GM19035 (cell line): ENCODE data around the gene SALL3.
"Not testable (repeated sequence)": the region's sequence is repeated elsewhere in the genome, so short reads cannot be mapped to it uniquely, and the experiment has no call there.

Experiments
- ATAC-seq: cut with Tn5 transposase; IDR thresholded peaks from one replicate; pipeline ENCODE4 v1.9.1; 2021; ENCODE audit not compliant: unreplicated experiment

The SALL3 gene

DNA sequence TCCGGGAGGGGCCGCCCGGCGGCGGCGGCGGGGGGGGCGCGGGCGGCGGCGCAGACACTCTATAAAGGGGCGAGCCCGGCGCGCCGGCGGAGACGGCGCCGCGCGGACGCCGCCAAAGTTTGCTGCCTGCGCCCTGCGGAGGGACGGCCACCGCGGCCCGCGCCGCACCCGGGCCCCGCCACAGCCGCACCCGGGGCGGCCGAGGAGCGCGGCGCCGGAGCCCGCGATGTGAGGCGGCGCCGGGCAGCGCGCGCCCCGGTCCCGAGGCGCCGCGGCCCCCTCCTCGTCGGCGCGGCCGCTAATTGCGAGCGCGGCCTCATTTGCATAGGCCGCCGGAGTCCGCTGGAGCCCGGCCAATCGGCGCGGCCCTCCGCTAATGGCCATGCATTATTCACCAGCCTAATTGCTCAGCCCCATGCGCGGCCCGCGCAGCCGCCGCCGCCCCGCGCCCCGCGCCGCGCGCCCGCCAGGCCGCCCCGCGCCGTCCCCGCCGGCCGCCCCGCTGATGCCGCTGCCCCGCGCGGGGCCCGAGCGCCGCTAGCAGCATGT is at the start of gene SALL3:
Gene SALL3 (plus strand): TSS at position 89 of the 549 bp plus-strand sequence. CDS start 457 bp downstream, at position 546.
- no peak for ATAC-seq

DNA sequence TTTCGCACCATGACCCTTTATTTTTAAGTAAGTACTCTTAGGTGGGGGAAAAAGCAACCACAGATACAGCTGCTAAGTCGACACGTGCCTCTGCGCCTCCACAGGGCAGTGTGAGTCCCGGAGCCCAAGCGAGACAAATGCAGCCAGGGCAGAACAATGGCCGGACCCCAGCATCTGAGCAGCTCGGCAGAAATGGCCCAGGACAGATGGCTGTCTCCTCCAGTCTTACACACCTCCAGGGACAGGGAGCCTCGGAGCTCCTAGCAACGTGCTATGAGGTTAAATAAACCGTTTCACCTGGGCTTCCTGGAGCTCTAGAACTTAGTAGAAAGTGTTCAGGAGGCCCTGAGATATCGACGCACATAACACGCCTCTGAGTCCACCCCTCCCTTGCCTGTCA is 47.3 kb upstream of the SALL3 start:
- ATAC-seq, result no peak

DNA sequence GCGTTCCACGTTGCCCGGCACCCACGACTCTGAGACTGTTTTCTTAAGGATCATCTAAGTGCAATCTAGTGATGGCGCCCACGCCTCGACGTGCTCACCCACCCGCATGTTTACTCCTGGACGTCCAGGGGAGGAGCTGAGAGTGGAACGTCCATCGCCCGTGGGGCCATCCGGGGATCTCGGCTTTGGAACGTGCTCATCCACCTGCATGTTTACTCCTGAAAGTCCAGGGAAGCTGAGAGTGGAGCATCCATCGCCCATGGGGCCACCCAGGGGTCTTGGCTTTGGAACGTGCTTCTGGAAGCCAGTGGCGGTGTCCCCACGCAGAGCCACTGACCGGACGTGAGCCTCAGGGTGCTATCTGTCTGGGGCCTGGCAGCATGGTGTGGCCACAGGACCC is 45.6 kb upstream of the SALL3 start:
- ATAC-seq, result no peak

DNA sequence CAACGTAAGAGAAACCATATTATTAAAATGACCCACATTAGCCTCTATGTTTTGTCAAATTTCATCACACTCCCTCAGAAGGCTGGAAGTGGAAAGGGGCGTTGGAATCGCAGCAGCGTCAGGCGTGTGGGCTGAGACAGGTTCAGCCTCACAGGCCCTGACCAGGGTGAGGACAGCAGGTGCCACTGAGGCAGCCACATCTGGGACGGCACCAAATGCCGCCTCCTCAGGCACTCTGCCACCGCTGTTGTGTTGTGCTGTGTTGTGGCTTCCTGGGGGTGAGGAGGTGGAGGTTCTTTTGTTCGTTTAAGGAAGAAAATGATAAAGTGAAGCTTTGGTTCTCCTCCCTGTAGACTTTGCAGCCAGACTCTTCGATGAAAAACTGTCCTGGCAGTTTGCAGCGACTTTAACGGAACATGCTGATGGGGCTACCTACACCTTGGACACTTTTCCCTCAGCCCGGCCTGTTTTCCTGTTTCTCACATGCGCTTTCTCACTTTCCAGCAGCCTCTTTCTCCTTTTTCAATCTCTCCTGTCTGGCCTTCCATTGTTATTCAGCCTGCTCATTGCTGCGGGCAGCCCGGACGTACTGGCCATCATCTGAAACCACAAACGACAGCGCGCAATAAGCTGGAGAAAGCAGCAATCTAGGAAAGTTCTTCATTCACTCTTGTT is 44.9 kb upstream of the SALL3 start:
- ATAC-seq, result no peak

DNA sequence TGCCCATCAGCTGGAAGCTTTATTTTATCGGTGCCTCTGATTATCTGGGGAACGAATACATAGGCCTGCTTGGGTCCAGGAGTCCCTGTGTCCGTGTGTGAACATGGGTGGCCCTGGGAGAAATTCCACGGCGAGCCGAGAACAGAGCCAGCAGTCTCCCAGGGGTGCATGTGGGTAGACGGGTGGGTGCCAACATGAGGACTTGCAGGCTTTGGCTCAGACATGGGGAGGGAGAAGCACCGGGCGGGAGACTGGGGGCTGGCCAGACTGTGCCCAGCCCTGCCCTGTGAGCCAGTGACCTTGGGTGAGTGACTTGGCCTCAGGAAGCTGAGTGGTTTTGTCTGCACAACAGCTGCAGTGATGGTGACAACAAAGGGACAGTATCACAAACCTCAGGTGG is 44.2 kb upstream of the SALL3 start:
- no peak for ATAC-seq

DNA sequence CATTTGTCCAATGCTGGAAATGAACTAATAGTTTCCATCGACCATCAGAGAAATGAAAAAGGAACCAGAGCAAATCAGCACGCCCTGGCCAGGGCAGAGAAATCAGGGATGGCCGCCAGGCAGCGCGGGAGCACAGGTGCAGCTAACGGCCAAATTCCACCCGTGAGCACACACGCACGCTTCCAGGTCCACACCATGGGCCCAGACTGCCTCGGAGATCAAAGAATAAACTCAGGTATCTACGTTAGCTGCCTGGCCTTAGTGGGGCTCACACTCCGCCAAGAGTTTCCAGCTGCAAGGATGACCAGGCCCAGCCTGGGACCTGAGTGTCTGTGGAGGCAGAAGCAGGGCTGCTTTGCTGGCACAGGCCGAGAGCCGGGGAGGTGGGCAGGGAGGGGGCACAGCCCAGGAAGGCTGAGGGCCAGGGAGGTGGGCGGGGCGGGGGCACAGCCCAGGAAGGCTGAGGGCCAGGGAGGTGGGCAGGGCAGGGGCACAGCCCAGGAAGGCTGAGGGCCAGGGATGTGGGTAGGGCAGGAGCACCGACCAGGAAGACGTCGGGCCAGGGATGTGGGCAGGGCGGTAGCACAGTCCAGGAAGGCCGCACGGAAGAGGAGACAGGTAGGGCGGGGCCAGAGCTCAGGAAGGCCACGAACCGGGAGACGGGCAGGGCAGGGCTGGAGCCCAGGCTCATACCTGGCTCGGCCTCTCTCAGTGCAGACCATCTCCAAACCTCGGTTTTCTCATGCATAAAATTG is 43.2 kb upstream of the SALL3 start:
- ATAC-seq, result no peak

DNA sequence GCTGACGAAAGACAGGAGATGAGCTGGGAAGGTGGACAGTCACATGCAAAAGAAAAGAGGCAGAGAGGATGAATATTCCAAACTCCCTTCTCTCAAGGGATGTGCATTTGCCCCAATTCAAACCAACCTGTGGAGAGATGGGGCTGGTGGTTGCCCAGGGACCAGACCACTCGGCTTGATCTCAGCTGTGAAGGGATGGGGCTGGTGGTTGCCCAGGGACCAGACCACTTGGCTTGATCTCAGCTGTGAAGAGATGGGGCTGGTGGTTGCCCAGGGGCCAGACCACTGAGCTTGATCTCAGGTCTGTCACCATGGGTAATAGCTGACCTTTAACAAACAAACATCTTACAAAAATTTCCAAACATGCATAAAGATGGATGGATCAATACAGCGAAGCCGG is 42.5 kb upstream of the SALL3 start:
- ATAC-seq, result no peak

DNA sequence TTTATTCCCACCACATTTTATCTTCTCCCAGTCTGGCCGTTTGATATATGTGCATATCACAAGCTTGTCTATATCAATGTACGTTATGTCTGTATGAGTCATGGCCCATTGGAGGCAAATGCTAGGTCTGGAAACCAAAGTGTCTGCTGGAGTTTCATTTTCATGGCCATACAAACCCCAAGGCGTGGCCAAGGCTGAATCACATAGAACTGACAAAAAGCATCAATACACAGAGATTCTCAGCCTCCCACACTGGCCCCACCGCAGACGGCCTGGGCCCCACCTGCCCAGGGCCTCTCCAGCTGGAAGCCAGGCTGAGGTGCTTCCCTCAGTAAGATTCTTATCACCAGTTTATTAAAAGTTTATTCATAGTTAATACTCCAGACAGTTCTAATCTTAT is 40.5 kb upstream of the SALL3 start:
- ATAC-seq, result no peak

DNA sequence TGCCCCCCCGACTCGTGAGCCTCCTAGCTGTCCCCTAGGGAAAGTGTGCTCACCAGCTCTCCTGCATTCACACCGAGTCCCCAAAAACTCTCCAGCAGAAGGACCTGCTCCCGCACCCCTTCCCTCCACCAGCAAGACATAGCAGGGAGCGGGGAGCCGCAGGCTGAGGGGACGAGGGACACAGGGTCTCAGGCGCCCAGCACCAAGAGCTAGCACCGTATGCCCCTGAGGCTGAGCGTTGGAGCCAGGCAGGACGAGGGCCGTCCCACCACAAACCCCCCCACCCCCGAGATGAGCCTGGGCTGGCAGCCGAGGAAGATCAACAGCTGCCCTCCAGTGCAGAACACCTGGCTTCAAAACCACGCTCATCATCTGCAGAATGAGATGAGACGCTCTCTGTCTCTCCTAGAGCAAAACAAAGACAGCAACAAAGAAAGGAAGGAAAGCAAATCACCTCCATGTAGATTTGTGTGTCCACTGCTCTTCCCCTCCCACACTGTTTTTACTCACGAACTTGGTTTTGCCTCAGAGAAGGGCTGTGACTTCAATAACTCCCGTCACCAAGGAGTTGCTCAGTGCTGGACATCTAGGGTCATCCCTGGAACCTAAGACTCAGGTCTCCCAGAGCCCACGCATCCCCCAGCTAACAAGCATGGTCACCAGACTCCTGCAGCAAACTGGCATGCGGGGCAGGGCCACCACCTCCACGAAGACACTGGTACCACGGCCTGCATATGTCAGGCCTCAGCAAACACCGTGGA is 39.7 kb upstream of the SALL3 start:
- ATAC-seq, result no peak

DNA sequence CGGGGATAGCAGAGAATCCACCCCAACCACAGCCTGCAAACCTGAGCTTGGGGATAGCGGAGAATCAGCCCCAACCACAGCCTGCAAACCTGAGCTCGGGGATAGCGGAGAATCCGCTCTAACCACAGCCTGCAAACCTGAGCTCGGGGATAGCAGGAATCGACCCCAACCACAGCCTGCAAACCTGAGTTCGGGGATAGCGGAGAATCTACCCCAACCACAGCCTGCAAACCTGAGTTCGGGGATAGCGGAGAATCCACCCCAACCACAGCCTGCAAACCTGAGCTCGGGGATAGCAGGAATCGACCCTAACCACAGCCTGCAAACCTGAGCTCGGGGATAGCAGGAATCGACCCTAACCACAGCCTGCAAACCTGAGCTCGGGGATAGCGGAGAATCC is 37.4 kb upstream of the SALL3 start:
- ATAC-seq, result not testable (repeated sequence)

DNA sequence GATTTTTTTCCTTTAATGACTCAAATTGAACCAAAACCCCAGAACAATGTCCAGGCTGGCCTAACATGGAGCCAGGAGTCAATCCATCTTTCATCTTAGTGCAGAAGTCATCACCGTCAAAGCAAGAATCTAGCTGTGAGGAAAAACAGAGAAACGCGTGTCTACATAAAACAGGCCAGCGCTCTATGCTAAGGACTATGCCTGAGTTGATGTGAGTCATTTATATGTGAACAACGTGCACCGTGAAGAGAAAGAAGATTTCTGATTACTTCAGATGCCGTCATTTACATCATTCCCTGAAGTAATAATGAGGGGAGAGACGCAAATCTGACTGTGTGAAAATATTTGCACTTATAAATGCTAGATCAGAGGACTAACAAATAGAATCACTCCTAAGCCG is 34.0 kb upstream of the SALL3 start:
- no peak for ATAC-seq

DNA sequence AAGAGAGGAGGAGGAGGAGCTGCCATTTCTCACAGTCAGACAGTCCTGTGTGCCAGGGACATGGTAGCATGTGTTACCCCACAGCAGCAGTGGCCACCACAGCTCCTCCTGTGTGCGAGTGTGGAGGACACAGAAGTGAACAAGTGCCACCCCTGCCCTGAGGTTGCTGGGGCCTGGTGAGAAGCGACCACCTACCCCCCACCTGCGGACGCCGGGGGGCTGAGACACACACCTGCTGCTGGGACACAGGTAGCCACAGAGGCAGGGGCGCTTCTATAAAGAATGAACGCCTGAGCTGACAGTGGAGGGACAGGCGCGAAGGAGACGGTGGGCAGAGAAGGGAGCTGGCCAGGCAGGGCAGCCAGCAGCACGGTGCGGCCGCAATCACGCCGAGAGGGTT is 32.3 kb upstream of the SALL3 start:
- no peak for ATAC-seq

DNA sequence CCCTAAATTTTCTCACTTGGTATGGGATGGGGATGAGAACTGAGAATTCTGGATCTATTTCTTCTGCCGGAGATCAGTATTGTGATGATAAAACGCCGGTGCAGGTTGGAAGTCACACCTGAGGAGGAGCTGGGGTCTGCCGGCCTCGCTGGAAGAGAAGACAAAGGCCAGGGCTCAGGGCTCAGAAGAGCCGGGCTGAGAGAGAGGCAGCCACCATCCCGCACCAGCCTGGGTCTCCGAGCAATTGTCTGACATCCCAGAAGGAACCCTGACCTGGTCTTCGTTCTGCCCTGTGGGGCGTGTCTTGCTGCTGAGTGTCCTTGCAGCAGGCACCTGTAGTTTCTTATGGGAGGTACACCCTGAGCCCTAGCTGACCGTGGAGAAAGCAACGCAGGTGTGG is 31.4 kb upstream of the SALL3 start:
- ATAC-seq, result no peak

DNA sequence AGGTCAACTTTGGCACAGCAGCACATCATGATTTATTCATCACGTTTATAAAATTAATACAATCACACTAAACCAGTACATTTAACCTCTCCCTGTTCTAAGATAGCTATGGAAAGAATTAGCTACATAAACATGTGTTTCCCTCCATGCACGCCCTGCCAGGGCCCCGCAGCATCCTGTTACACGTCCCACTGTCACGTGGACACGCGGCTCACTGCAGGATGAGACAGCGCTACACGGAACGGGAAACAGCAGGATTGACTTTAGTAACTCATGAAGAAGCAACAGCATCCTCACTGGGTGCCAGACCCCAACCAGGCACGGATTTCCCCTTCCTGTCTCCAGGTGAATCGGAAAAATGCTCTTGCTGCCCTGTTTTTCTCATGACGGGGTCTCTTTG is 30.9 kb upstream of the SALL3 start:
- no peak for ATAC-seq

DNA sequence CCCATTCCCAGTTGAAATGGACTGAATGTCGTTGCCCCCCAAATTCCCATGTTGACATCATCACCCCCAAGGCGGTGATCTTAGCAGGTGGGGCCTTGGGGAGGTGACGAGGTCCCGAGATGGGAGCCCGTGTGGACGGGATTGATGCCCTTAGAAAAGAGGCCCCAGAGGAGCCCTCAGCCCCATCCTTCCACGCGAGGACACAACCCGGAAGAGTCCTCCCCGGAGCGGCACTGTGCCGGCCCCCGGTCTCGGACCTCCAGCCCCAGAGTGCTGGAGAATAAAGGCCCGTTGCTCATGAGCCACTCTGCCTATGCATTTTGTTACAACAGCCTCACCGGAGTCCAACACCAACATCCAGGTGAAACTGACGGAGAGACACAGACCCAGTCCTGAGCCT is 30.4 kb upstream of the SALL3 start:
- no peak for ATAC-seq

DNA sequence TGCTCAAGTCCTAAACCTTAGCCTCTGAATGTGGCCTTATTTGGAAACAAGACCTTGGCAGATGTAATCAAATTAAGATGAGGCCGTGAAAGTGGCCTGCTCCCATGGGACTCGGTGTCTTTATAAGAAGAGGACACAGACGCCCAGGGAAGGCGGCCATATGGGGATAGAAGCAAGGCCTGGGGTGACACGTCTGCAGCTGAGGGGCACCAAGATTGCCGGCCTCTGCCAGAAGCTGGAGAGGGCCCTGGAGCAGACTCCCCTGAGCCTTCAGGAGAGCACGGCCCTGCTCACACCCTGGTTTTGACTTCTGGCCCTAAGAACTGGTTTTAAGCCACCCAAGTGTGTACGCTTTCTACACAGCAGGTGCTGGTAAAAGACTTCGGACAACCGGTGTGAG is 29.2 kb upstream of the SALL3 start:
- ATAC-seq, result no peak

DNA sequence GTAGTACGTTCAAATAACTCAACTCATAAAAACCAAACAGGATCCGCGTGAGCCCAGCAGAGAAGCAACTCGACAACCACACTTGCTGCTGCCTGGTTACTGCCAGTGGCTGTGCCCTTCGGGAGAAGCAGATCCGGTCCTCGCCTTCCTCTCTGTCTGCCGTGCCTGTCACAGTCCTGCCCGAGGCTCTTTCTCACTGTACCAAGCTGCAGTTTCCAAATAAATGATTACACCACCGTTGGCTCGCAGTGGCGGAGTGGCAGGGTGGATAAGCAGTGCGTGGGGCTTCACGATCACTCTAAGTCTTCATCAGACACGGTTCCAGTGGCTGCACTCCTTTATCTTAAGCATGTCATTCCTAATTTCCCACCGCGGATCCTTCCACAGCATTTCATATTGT is 26.1 kb upstream of the SALL3 start:
- no peak for ATAC-seq

DNA sequence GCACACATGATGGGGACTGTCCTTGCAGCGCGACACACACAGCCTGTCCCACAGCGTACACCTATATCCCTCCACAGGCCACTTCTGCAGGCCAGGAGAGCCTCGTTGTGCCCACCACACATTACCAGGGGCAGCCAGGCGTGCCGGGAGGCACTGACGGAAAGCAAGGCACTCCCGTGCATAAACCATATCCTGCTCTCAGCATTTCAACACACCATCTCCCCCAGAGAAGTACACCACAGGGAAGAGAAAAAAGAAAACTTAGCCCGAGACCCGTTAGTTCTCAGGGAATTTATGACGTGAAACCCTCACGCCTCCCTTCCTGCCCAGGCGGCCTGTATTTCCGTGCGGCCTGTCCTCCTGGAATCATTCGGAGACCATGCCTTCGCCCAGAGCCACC is 24.6 kb upstream of the SALL3 start:
- no peak for ATAC-seq

DNA sequence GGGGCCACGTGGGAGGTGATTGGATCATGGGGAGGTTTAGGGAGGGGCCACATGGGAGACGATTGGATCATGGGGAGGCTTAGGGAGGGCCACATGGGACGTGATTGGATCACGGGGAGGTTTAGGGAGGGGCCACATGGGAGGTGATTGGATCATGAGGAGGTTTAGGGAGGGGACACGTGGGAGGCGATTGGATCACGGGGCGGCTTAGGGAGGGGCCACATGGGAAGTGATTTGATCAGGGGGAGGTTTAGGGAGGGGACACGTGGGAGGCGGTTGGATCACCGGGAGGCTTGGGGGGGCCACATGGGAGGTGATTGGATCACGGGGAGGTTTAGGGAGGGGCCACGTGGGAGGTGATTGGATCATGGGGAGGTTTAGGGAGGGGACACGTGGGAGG is 22.5 kb upstream of the SALL3 start:
- ATAC-seq, result no peak

DNA sequence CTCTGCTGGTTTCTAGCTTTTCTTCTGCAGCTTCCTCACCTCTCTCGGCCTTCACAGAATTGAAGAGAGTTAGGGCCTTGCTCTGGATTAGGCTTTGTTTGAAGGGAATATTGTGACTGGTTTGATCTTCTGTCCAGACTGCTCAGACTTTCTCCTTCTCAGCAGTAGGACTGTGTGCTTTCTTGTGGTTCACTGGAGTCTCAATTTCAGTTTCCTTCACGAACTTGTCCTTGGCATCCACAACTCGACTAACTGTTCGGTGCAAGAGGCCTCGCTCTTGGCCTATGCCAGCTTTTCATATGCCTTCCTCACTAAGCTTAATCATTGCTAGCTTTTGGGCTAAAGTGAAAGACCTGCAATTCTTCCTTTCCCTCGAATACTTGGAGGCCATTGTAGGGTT is 18.9 kb upstream of the SALL3 start:
- ATAC-seq, result no peak

DNA sequence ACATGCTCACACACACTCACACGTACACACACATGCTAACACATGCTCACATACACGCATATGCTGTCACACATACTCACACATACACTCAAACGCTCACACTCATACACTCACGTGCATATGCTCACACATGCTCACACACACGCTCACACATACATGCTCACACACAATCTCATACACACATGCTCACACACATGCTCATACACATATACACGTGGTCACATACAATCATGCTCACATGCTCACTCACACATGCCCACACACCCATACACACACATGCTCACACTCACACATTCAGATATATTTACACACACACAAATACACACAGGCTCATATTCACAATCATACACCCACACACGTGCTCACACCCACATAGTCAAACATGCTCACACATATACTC is 17.5 kb upstream of the SALL3 start:
- ATAC-seq, result no peak

DNA sequence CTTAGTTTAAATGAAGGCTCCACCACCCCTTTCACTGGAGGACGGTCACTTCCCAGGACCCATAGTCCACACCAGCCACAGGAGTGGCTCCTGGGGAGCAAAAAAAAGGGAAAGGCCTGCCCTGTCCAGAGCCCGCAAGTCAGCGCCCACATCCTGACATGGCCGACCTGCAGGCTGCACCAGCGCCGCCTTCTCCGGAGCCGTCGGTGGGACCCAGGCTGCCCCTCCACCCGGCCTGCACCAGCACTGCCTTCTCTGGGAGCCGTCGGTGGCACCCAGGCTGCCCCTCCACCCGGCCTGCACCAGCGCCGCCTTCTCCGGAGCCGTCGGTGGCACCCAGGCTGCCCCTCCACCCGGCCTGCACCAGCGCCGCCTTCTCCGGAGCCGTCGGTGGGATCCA is 14.9 kb upstream of the SALL3 start:
- ATAC-seq, result not testable (repeated sequence)
